Measurements from ENCODE around the gene RAPGEF2. TPM values are rescaled to one million over a fixed set of nuclear protein-coding genes. Genes with fewer than 3 reads are reported as not detected.

The RAPGEF2 gene
- total and polyA plus RNA-seq, 9 of the 15 experiments (the other 6 are each of a cell fraction or from before 2014, with no cell fraction given) = 3.1 to 32.6 (median 23.1) TPM

DNA sequence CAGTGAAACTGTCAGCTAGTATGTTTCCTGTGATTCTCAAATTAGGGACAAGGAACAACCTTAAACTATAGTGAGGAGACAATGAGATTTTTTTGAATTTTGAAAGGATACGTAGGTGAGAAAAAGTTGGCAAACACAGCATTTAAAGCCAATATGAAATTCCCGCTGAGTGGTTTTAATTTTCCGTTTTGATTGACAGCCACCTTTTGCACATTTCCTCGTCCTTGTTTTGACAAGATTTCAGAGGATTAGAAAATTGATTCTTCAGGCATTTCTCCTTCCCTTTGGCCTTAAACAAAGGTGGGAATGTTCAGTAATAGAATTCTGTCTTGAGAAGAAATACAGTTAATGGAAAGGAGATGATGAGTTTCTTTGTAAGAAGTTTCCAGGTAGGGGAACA, 52.2 kb downstream of the RAPGEF2 start:
- ChIA-PET POLR2A (no interaction called here), CTCF (ENCODE audit: low intra/inter-chr PET ratio) (no interaction called here)
- Histone ChIP-seq H3K9ac (ENCODE audit: insufficient read depth in 1 of 2, low read depth in 2 of 2, low read length in 2 of 2) (no peak overlapping the region), H3K79me2 (ENCODE audit: control insufficient read depth, insufficient read depth, low read length) (peaks cover 88% of the 10 kb centered on the region), H3K36me3 (ENCODE audit: control insufficient read depth, insufficient read depth, low read length) (no peaks in the 10 kb centered on the region), H3K27me3 (ENCODE audit: control insufficient read depth in 2 of 2, insufficient read depth in 2 of 2, low read length in 2 of 2) (no peaks in the 10 kb centered on the region), H4K20me1 (replicated peaks; ENCODE audit: control insufficient read depth, insufficient read depth, low read length) (no peaks in the 10 kb centered on the region), H3K4me1 (replicated peaks in 1 of 2; ENCODE audit: control insufficient read depth in 2 of 2, insufficient read depth in 2 of 2, low read length in 2 of 2) (peaks cover 19 to 62% of the 10 kb centered on the region in 2 experiments; a peak in 4 of 5 replicates), H3K4me2 (ENCODE audit: insufficient read depth, low read length) (no peak overlapping the region), H2AFZ (ENCODE audit: low read depth, low read length) (no peak overlapping the region), H3K27ac (ENCODE audit: extremely low read depth, low read depth, low read length) (no peak overlapping the region), H3K4me3 (no peak overlapping the region), H3K9me3 (replicated peaks; ENCODE audit: control insufficient read depth, insufficient read depth, low read depth, low read length) (no peaks in the 10 kb centered on the region), H3K9me1 (ENCODE audit: control insufficient read depth, insufficient read depth, low read length) (no peaks in the 10 kb centered on the region)
- 49% methylated on average over 4 of the region's 4 CpGs for WGBS (ENCODE audit: insufficient coverage, low coverage, missing lambda C conversion rate)
- BruUV-seq (replicated peaks) = no TSS peak
- in situ Hi-C loops (cut with MboI) = no loop called here
- ATAC-seq (no peak), DNase-seq (ENCODE audit: extremely low read depth in 1 of 4, low spot score in 3 of 4) (no peak), FAIRE-seq (no peak)
- intact Hi-C loops (cut with micrococcal nuclease) = no loop called here
- no peak for TF ChIP-seq KLF16 (IDR thresholded peaks at IDR 0.05)
- TF ChIP-seq MEIS2 (IDR thresholded peaks at IDR 0.05; ENCODE audit: partially characterized antibody) = peak; percentile 25
- 0 out of 2 replicates have a peak, but pooled peaks have one; percentile 11 for TF ChIP-seq ARID1B (IDR thresholded peaks at IDR 0.05)
- peak; percentile 94 for TF ChIP-seq PKNOX1 (IDR thresholded peaks at IDR 0.05)
- TF ChIP-seq, protein P1, sequence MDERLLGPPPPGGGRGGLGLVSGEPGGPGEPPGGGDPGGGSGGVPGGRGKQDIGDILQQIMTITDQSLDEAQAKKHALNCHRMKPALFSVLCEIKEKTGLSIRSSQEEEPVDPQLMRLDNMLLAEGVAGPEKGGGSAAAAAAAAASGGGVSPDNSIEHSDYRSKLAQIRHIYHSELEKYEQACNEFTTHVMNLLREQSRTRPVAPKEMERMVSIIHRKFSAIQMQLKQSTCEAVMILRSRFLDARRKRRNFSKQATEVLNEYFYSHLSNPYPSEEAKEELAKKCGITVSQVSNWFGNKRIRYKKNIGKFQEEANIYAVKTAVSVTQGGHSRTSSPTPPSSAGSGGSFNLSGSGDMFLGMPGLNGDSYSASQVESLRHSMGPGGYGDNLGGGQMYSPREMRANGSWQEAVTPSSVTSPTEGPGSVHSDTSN (CRISPR knock-in tag; IDR thresholded peaks at IDR 0.05; ENCODE audit: low read depth) = no peak
- TF ChIP-seq, protein P1 (tag; conservative IDR thresholded peaks at IDR 0.05; ENCODE audit: low read depth) = peak; percentile 46; the same call in 1 of the 2 replicates
